Inflammatory macrophage treated with lipopolysaccharide for 4 hours (primary cell): ENCODE measurements around the gene BIRC7.

Experiments used
- DNase-seq: peaks from one replicate; pipeline ENCODE4 v3.0.0-alpha.2; 2020

The BIRC7 gene

GRCh38 chr20:63235399-63235983 lies at the start of gene BIRC7:
BIRC7 (plus strand) TSS chr20:63235905; CDS start chr20:63236097, 192 bp downstream.
- no peak for DNase-seq

GRCh38 chr20:63186084-63186483 lies 49.6 kb upstream of the BIRC7 start:
- no peak for DNase-seq

GRCh38 chr20:63186528-63187316 lies 49.0 kb upstream of the BIRC7 start:
- DNase-seq = no peak

- DNase-seq = no peak
These were observed 48.2 kb upstream of the BIRC7 start for GRCh38 chr20:63187338-63188158.

GRCh38 chr20:63188159-63188442 lies 47.6 kb upstream of the BIRC7 start:
- no peak for DNase-seq

GRCh38 chr20:63188641-63189321 lies 46.9 kb upstream of the BIRC7 start:
- DNase-seq = no peak

GRCh38 chr20:63189322-63189642 lies 46.4 kb upstream of the BIRC7 start:
- DNase-seq = no peak

GRCh38 chr20:63189846-63190559 lies 45.7 kb upstream of the BIRC7 start:
- DNase-seq = no peak

GRCh38 chr20:63190828-63191227 lies 44.9 kb upstream of the BIRC7 start:
- DNase-seq = no peak

- DNase-seq = no peak
These were observed 44.3 kb upstream of the BIRC7 start for GRCh38 chr20:63191400-63191799.

- DNase-seq = no peak
These were observed 43.0 kb upstream of the BIRC7 start for GRCh38 chr20:63192721-63193120.

GRCh38 chr20:63194007-63194796 lies 41.5 kb upstream of the BIRC7 start:
- no peak for DNase-seq

GRCh38 chr20:63194797-63195173 lies 40.9 kb upstream of the BIRC7 start:
- no peak for DNase-seq

- no peak for DNase-seq
These were observed 38.8 kb upstream of the BIRC7 start for GRCh38 chr20:63196768-63197470.

- no peak for DNase-seq
These were observed 37.1 kb upstream of the BIRC7 start for GRCh38 chr20:63198606-63199005.

- no peak for DNase-seq
These were observed 33.7 kb upstream of the BIRC7 start for GRCh38 chr20:63202021-63202420.

GRCh38 chr20:63202811-63203526 lies 32.7 kb upstream of the BIRC7 start:
- no peak for DNase-seq

- DNase-seq = no peak
These were observed 31.3 kb upstream of the BIRC7 start for GRCh38 chr20:63204362-63204761.

GRCh38 chr20:63205896-63206295 lies 29.8 kb upstream of the BIRC7 start:
- no peak for DNase-seq

- DNase-seq = no peak
These were observed 28.8 kb upstream of the BIRC7 start for GRCh38 chr20:63206878-63207277.
